ENCODE data around the gene ANKLE1. TPM values are rescaled to one million over a fixed set of nuclear protein-coding genes. Genes with fewer than 3 reads are reported as not detected.

ANKLE1 gene
- total RNA-seq, 1 experiment from 2014 or later = 16.5 TPM

- no peak overlapping the region for H3K56ac ChIP-seq (ENCODE audit: insufficient read length, low read depth, low read length)
- H3K4me3 Mint-ChIP-seq = no peak overlapping the region
- no peak overlapping the region for H2BK20ac ChIP-seq (ENCODE audit: low read depth, low read length, poor library complexity, severe bottlenecking)
These were observed 4.6 kb downstream of the ANKLE1 start for GRCh38 chr19:17286263-17286662.

More at GRCh38 chr19:17286263-17286662, 4.6 kb downstream of the ANKLE1 start:
- H4K91ac ChIP-seq (ENCODE audit: insufficient read length, low read depth, low read length) = no peak overlapping the region
- no peak overlapping the region for H3K4ac ChIP-seq (ENCODE audit: low read depth, low read length)
- DNase-seq = no peak
- H2BK15ac ChIP-seq (ENCODE audit: low read depth, low read length) = no peak overlapping the region
- no peak overlapping the region for H2BK5ac ChIP-seq (ENCODE audit: insufficient read length, low read length)
- Mint-ChIP-seq H3K27ac (no peak overlapping the region), H3K36me3 (ENCODE audit: insufficient read depth in 1 of 3, low read depth in 3 of 3) (peaks cover 18 to 24% (median 24%) of the 10 kb centered on the region in 3 experiments), H3K9me3 (no peaks in the 10 kb centered on the region; a peak in 1 of 5 replicates), H3K4me1 (peaks cover 7 to 14% of the 10 kb centered on the region in 2 experiments; a peak in 3 of 4 replicates), H3K27me3 (ENCODE audit: low read depth) (peaks cover 7% of the 10 kb centered on the region)
- H2BK12ac ChIP-seq (ENCODE audit: insufficient read length, low read depth, low read length) = no peak overlapping the region
- no peaks in the 10 kb centered on the region for H3K79me1 ChIP-seq (ENCODE audit: insufficient read depth, low read depth, low read length, poor library complexity, severe bottlenecking)
- H3K79me2 ChIP-seq (ENCODE audit: insufficient read depth, low read length) = no peaks in the 10 kb centered on the region
- H3K4me1 ChIP-seq (ENCODE audit: insufficient read depth, low read length) = no peaks in the 10 kb centered on the region
- no peak overlapping the region for H4K5ac ChIP-seq (ENCODE audit: insufficient read length, low read depth, low read length)
- no peaks in the 10 kb centered on the region for H3K9me3 ChIP-seq (ENCODE audit: control insufficient read depth, low read depth, low read length)
- no peak overlapping the region for H2AK5ac ChIP-seq (ENCODE audit: insufficient read length, low read length)
- no peak overlapping the region for H2BK120ac ChIP-seq (ENCODE audit: low read depth, low read length, poor library complexity, severe bottlenecking)
- H3K23me2 ChIP-seq (ENCODE audit: insufficient read length, low read depth, low read length, poor library complexity, severe bottlenecking) = peaks cover 5% of the 10 kb centered on the region
- no peak overlapping the region for H3K4me2 ChIP-seq (ENCODE audit: insufficient read depth, insufficient read length, low read length)
- H2AFZ ChIP-seq (ENCODE audit: low read length) = no peak overlapping the region
- H3K23ac ChIP-seq (ENCODE audit: insufficient read length, low read depth, low read length) = no peak overlapping the region
- TF ChIP-seq CTCF (conservative IDR thresholded peaks at IDR 0.05) = no peak
- H3K14ac ChIP-seq (ENCODE audit: insufficient read depth, low read length) = no peak overlapping the region
- no peak overlapping the region for H3K27ac ChIP-seq (ENCODE audit: insufficient read length, low read depth, low read length)
- H4K20me1 ChIP-seq (ENCODE audit: control insufficient read depth, insufficient read depth, insufficient read length) = peaks cover 4% of the 10 kb centered on the region
- no CpG with 5 or more reads among the region's 11 CpGs for WGBS (ENCODE audit: extremely low coverage, insufficient read length, low lambda C conversion rate)
- H4K8ac ChIP-seq (replicated peaks; ENCODE audit: insufficient read length, low read depth, low read length) = no peak overlapping the region
- H3K18ac ChIP-seq (ENCODE audit: insufficient read length, low read depth, low read length) = no peak overlapping the region
- H3K27me3 ChIP-seq (ENCODE audit: insufficient read depth, low read length) = no peaks in the 10 kb centered on the region; the same call in 1 of the 2 replicates
- no peak overlapping the region for H3T11ph ChIP-seq (ENCODE audit: low read length)
- H3K9ac ChIP-seq (ENCODE audit: extremely low read depth, insufficient read length, low read length) = no peak overlapping the region

Measured in H9 (cell line).